MM.1S (cell line): Measurements from ENCODE around the gene CIZ1.

ENCODE experiments used
- DNase-seq: peaks from one replicate; pipeline ENCODE4 v3.0.0-alpha.2; 2015
- H2AFZ ChIP-seq: fragments of 300-600 bp; sonication (generic); 2 replicates; pipeline ENCODE4 v1.6.0; 2016; ENCODE audit warnings: antibody characterized with exemption, low read length
- H3F3A ChIP-seq: fragments of 300-600 bp; sonication (generic); 2 replicates; pipeline ENCODE4 v1.6.1; 2016; ENCODE audit warnings: mild to moderate bottlenecking, antibody characterized with exemption, low read length, moderate library complexity, mixed read lengths; ENCODE audit not compliant: insufficient read depth
- H3K27ac ChIP-seq: fragments of 300-600 bp; sonication (generic); 2 replicates; pipeline ENCODE4 v1.5.1; 2016; ENCODE audit warnings: mild to moderate bottlenecking, low read length
- H3K27me3 ChIP-seq: fragments of 300-600 bp; sonication (generic); replicated peaks from 2 replicates; pipeline ENCODE4 v1.6.0; 2016; ENCODE audit warnings: low read length; ENCODE audit not compliant: insufficient read depth
- H3K36me3 ChIP-seq: fragments of 300-600 bp; sonication (generic); replicated peaks from 2 replicates; pipeline ENCODE4 v1.6.1; 2016; ENCODE audit warnings: mild to moderate bottlenecking, low read length, mixed read lengths; ENCODE audit not compliant: insufficient read depth
- H3K4me1 ChIP-seq: fragments of 300-600 bp; sonication (generic); 2 replicates; pipeline ENCODE4 v1.6.1; 2016; ENCODE audit warnings: low read length, mixed read lengths
- H3K4me2 ChIP-seq: fragments of 300-600 bp; sonication (generic); 2 replicates; pipeline ENCODE4 v1.6.0; 2016; ENCODE audit warnings: low read depth, low read length
- H3K4me3 ChIP-seq: fragments of 300-600 bp; sonication (generic); 2 replicates; pipeline ENCODE4 v1.5.1; 2016; ENCODE audit warnings: low read length, mixed read lengths
- H3K79me2 ChIP-seq: fragments of 300-600 bp; sonication (generic); 2 replicates; pipeline ENCODE4 v1.6.1; 2016; ENCODE audit warnings: mixed run types, low read length, mixed read lengths
- H3K9ac ChIP-seq: fragments of 300-600 bp; sonication (generic); 2 replicates; pipeline ENCODE4 v1.6.1; 2016; ENCODE audit warnings: low read length, mixed read lengths
- H3K9me2 ChIP-seq: fragments of 300-600 bp; sonication (generic); replicated peaks from 2 replicates; pipeline ENCODE4 v1.6.1; 2016; ENCODE audit warnings: mild to moderate bottlenecking, low read length, mixed read lengths; ENCODE audit not compliant: insufficient read depth
- H3K9me3 ChIP-seq: fragments of 300-600 bp; sonication (generic); replicated peaks from 2 replicates; pipeline ENCODE4 v1.6.1; 2016; ENCODE audit warnings: mild to moderate bottlenecking, low read length, mixed read lengths; ENCODE audit not compliant: insufficient read depth
- H4K20me1 ChIP-seq: fragments of 300-600 bp; sonication (generic); 2 replicates; pipeline ENCODE4 v1.6.1; 2016; ENCODE audit warnings: mild to moderate bottlenecking, low read length, moderate library complexity, mixed read lengths; ENCODE audit not compliant: insufficient read depth
- EZH2 ChIP-seq: fragments of 300-600 bp; sonication (generic); optimal IDR thresholded peaks from 2 replicates; pipeline ENCODE3; 2017; ENCODE audit warnings: low read depth, mild to moderate bottlenecking, antibody characterized with exemption, low read length, mixed read lengths
- EZH2phosphoT487 ChIP-seq: fragments of 300-600 bp; sonication (generic); IDR thresholded peaks from 2 replicates; pipeline ENCODE4 v1.6.1; 2018; ENCODE audit warnings: antibody characterized with exemption, low read length
- TF ChIP-seq, protein P1 (sequence below): fragments of 300-600 bp; sonication (generic); IDR thresholded peaks from 2 replicates; pipeline ENCODE4 v1.5.1; 2016; ENCODE audit warnings: antibody characterized with exemption, low read length, mixed read lengths

Gene CIZ1

DNA sequence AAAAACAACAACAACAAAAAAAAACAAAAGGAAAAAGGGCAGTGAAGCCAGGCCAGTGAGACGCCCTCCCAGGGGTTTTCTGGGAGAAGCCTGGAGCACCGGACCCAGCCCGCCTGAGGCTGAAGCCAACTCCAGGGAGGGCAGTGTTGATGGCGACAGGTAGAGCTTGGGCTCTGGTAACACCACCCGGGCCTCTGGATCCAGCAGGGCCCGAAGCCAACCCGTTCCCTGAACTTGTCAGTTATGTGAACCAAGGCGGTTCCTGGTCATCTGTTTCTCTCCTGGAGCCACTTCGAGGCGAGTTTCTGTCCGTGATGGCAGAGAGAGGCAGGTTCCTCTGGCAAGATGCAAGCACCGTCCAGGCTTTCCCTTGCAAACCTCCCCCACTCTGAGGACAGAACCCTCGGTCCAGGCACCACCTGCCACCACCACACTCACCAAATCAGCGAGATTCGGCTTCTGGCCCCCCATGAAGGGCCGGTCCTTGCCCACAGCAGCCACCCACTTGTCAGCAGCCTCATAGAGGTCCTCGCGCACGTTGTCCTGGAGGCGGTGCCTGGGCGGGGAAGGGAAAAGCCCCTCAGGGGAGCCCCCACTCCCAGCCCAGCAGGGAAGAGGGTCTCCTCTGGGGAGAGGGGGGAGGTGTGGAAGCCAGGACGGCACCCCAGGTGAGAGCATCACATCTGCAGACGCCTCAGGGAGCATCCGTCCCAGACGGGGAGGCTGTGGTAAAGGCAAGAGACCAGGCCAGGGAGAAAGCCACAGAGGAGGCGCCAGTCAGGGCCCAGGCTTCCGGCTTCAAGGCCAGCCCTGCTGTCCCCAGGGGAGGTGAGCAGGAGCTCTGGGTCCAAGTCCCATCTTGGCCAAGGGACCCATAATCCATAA is 69.2 kb downstream of the CIZ1 start:
- DNase-seq: no peak
- Histone ChIP-seq H3K27ac (no peak overlapping the region), H3K9me2 (no peaks in the 10 kb centered on the region), H3K4me3 (no peak overlapping the region), H3K27me3 (no peaks in the 10 kb centered on the region), H4K20me1 (no peaks in the 10 kb centered on the region), H3K4me1 (no peaks in the 10 kb centered on the region), H3K4me2 (no peak overlapping the region), H3K79me2 (peaks cover 30% of the 10 kb centered on the region), H3K9ac (no peak overlapping the region), H3K36me3 (no peaks in the 10 kb centered on the region), H3K9me3 (no peaks in the 10 kb centered on the region), H2AFZ (no peak overlapping the region), H3F3A (0 out of 2 replicates have a peak, but pooled peaks cover 4% of the 10 kb centered on the region)
- TF ChIP-seq EZH2phosphoT487: no peak
- TF ChIP-seq, protein P1, sequence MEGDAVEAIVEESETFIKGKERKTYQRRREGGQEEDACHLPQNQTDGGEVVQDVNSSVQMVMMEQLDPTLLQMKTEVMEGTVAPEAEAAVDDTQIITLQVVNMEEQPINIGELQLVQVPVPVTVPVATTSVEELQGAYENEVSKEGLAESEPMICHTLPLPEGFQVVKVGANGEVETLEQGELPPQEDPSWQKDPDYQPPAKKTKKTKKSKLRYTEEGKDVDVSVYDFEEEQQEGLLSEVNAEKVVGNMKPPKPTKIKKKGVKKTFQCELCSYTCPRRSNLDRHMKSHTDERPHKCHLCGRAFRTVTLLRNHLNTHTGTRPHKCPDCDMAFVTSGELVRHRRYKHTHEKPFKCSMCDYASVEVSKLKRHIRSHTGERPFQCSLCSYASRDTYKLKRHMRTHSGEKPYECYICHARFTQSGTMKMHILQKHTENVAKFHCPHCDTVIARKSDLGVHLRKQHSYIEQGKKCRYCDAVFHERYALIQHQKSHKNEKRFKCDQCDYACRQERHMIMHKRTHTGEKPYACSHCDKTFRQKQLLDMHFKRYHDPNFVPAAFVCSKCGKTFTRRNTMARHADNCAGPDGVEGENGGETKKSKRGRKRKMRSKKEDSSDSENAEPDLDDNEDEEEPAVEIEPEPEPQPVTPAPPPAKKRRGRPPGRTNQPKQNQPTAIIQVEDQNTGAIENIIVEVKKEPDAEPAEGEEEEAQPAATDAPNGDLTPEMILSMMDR: no peak
- no peak for TF ChIP-seq EZH2

DNA sequence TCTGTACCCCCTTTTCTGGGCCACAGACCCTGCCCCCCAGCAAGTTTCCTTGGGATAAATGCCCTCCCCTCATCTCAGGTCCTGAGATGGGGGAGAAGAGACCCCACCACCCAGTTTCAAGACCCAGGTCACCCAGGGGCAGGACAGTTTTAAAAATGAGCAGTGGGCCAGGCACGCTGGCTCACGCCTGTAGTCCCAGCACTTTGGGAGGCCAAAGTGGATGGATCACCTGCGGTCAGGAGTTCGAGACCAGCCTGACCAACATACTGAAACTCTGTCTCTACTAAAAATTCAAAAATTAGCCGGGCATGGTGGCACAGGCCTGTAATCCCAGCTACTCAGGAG is 69.9 kb downstream of the CIZ1 start:
- H3K4me2 ChIP-seq: no peak overlapping the region
- H4K20me1 ChIP-seq: no peaks in the 10 kb centered on the region
- H3K36me3 ChIP-seq: no peaks in the 10 kb centered on the region
- H3K4me3 ChIP-seq: no peak overlapping the region
- peaks cover 22% of the 10 kb centered on the region for H3K79me2 ChIP-seq
- H3F3A ChIP-seq: 0 out of 2 replicates have a peak, but pooled peaks cover 3% of the 10 kb centered on the region
- H3K4me1 ChIP-seq: no peaks in the 10 kb centered on the region
- no peaks in the 10 kb centered on the region for H3K9me2 ChIP-seq
- H3K9me3 ChIP-seq: no peaks in the 10 kb centered on the region
- H3K27ac ChIP-seq: no peak overlapping the region
- no peak overlapping the region for H2AFZ ChIP-seq
- no peaks in the 10 kb centered on the region for H3K27me3 ChIP-seq
- no peak overlapping the region for H3K9ac ChIP-seq
- TF ChIP-seq, protein P1: no peak
- no peak for TF ChIP-seq EZH2
- TF ChIP-seq EZH2phosphoT487: no peak
- DNase-seq: no peak

DNA sequence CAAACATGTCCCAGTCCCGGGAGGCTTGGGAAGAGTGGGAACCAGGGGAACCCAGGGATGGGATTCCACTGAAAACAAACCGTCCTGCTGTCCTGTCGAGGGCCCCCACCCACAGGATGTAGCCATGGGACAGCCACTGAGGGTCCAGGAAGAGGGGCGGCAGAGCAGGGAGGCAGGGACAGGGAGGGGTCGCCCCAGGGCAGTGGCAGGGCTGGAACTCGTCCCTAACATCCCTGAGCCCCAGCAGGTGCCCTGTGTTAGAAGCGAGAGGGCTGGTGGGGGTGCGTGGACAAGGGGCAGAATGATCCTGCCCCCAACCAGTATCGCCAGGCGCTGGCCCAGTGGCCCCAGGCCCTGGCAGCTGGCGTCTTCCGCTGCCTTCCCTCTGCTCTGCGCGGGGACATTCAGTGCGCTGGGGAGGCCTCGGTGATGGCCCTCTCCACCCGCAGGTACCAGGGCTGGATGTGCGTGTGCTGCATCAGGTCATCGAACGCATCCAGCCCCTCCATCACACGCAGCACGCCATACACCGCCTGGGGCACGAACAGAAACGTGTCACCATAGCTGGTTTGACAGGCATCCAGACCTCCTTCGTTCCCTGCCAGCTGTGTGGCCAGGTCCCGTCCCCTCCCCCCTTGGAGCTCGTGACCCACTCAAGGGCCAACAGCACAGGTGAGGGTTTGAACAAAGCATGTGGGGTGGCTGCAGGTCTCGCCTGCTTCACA is 70.5 kb downstream of the CIZ1 start:
- no peak overlapping the region for H3K9ac ChIP-seq
- no peak for DNase-seq
- no peak for TF ChIP-seq EZH2
- TF ChIP-seq EZH2phosphoT487: no peak
- TF ChIP-seq, protein P1: no peak
- no peaks in the 10 kb centered on the region for H3K9me3 ChIP-seq
- no peak overlapping the region for H3K27ac ChIP-seq
- no peaks in the 10 kb centered on the region for H3K9me2 ChIP-seq
- H3K4me1 ChIP-seq: no peaks in the 10 kb centered on the region
- H3K4me2 ChIP-seq: no peak overlapping the region
- no peaks in the 10 kb centered on the region for H3K27me3 ChIP-seq
- H4K20me1 ChIP-seq: no peaks in the 10 kb centered on the region
- H3F3A ChIP-seq: no peaks in the 10 kb centered on the region
- H2AFZ ChIP-seq: no peak overlapping the region
- no peak overlapping the region for H3K4me3 ChIP-seq
- no peaks in the 10 kb centered on the region for H3K36me3 ChIP-seq
- peaks cover 17% of the 10 kb centered on the region for H3K79me2 ChIP-seq
